Dedifferentiated amniotic fluid mesenchymal stem cell (primary cell): ENCODE results near the gene PYDC2.

Experiments
- DNase-seq: peaks from one replicate; pipeline ENCODE4 v3.0.0-alpha.2; 2016; ENCODE audit errors: extremely low spot score

Gene PYDC2

DNA sequence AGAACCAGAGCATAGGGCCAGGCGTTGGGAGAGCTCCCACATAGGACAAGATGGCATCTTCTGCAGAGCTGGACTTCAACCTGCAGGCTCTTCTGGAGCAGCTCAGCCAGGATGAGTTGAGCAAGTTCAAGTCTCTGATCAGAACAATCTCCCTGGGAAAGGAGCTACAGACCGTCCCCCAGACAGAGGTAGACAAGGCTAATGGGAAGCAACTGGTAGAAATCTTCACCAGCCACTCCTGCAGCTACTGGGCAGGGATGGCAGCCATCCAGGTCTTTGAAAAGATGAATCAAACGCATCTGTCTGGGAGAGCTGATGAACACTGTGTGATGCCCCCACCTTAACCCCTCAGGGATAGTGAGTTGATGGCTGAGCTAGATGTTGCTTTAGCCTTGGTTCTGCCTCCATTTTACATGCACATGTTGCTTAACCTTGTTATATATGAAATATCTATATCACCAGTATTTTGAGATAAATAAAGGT, at the start of gene PYDC2:
TSS of gene PYDC2 (plus strand) at position 51 of the 483 bp plus-strand sequence. CDS start at position 51, 0 bp downstream.
- no peak for DNase-seq

DNA sequence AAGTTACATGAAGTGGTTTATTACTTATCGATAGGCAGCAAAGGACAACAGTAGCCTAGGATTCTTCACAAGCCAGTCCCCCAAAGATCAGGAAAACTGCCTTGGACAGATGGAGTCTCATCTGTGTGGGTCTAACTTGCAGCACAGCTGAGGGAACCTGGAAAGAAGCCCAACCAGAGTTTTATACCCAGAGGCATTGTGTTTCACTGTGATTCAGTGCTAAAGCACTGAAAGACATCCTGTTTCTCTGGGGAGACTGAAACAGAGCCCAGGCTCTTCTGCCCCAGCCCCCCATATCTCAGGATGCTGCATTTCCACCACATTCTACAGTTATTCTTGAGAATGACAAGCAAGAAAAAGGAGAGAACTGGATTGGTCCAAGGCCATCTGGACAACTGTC, 48.2 kb upstream of the PYDC2 start:
- DNase-seq, result peak; percentile 71

DNA sequence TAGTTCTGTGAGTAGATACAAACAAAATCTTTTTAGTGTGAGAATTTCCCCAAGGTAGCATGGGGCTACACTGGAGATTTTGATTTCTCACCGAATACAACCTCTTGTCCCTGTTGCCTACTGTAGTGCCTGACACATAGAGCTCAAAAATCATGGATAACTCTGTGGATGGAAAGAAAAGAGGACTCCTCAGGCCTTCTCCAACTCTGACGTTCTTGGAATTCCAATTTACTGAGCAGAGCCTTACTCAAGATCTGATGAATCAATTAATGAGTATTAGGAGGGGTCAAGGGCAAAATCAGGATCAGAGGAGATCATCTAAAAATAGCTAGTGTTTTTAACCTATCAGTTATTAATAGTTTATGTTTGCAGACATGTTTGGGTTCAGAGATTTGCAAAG, 46.7 kb upstream of the PYDC2 start:
- DNase-seq, result no peak

DNA sequence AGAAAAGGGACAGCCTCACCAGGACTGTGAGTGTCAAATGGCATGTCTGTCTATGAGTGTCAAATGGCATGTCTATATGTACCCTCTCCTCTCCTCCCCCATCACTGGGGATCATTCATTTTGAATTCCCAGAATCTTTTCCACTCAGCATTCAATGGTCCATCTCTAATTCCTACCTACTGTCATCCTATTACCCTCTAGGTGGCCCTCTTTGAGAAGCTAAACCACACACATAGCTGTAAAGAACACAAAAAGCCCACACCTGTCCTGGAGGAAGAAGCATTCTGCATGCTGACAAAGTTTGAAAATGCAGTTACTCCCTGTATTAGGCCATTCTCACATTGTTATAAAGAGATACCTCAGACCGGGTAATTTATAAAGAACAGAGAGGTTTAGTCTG, 46.2 kb upstream of the PYDC2 start:
- DNase-seq, result no peak

DNA sequence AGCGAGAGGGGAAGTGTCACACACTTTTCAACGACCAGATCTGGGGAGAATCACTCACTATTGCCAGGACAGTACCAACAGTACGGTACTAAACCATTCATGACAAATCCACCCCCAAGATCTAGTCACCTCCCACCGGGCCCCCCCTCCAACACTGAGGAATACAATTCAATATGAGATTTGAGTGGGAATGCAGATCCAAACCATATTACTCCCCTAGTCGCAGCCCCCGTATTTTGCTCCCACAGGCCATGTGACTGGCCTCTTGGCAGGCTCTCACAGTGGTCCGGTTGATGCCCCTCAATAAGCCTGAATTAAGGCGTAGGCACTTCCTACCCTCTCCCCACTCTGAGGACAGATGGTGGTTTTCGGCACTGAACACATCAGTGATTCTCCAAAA, 45.4 kb upstream of the PYDC2 start:
- no peak for DNase-seq

DNA sequence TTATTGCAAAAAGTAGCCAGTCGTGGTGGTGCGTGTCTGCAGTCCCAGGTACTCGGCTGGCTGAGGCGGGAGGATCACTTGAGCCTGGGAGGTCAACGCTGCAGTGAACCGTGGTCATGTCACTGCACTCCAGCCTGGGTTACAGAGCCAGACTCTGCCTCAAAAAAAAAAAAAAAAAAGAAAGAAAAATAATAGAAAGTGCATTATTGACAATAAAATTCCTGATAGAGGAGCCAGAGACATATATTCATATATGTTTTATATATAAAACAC, 43.6 kb upstream of the PYDC2 start:
- DNase-seq, result no peak

DNA sequence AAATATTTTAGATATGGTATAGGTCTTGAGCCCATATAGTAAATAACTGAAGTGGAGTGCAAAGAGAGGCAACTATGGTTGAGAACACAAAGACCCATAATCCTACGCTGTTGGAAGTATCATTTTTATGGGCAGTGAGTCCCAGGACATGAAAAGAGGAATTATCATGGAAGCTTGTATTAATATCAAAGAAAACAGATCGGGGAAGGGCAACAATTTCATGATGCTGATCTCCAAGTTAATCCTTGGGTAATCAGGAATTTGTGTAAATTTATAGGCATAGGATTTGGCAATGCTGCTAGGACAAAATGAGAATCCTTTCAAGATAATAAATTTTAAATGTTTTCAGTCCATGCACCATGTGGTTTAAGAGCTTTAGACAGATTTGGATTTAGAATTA, 40.2 kb upstream of the PYDC2 start:
- no peak for DNase-seq

DNA sequence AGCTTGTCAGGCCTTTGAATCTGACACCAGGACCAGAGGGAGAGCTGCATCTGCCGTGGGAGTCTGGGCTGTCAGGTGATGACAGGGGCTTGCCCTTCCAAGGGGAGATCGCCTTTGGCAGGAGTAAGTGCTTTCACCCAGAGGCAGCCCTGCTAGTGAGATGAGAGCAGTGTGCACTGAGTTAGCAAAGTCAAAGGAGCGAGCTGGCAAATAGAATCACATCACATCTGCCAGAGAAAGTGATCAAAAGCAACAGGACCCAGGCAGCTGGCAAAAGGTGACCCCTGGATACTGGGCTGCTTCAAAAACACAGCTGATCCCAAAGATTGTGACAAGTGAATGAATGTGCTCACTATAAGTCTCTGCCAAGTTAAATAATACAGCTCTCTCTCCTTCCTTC, 36.1 kb upstream of the PYDC2 start:
- no peak for DNase-seq

DNA sequence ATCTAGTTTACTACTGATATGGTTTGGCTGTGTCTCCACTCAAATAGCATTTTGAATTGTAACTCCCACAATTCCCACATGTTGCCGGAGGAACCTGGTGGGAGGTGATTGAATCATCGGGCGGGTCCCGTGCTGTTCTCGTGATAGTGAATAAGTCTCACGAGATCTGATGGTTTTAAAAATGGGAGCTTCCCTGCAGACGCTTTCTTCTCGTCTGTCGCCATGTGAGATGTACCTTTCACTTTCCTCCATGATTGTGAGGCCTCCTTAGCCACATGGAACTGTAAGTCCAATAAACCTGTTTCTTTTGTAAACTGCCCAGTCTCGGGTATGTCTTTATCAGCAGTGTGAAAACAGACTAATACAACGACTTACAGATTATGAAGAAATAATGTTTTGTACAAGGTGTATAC, 35.6 kb upstream of the PYDC2 start:
- DNase-seq, result no peak

DNA sequence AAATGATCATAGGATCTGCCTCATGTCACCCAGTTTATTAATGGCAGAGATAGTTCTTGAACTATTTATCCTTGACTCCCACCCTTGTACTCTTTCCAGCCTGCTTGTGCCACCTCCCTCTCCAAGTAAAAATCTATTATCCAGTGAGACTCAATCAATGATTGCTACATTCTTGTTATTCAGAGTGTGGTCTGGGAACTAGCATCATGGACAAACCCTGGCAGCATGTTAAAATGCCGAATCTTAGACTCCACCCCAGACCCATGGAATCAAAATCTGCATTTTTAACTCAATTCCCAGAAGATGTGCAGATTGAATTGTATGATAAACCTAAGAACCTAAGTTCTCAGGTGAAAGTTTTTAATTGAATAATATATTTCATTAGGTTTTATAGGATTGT, 34.7 kb upstream of the PYDC2 start:
- no peak for DNase-seq

DNA sequence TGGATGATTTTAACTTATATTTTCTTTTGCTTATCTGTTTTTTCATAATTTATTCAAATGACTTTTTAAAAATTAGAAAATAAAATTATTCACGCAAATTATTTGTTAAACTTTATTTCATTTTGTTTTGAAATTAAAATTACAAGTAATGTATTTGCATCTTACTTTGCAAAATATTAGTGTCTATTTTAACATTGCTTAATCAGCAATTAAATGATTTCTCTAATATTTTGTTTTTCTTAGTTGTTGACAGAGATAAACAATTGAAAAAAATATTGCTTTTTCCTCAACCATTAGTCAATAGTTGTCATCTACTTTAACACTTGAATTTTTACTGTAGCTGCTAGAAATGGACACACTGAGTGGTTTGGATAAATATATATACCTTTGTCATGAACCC, 32.8 kb upstream of the PYDC2 start:
- no peak for DNase-seq

DNA sequence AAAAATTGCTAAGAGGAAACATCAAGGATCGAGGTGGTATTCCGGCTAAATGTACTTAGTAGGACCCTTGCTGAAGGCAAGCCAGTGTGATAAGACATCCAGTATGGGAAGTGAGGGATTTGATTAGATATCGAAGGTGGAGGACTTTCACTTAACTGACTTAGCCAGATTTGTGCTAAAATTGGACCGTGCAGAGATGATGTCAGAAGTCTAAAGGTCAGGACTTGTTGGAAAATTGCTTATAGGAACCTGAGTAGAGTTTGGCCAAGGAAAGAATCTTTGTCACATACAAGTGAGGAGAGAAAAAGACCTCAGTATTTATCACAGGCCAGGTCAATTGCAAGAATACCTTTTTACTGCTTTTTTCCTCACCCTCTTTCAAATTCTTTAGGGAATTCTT, 30.9 kb upstream of the PYDC2 start:
- no peak for DNase-seq

DNA sequence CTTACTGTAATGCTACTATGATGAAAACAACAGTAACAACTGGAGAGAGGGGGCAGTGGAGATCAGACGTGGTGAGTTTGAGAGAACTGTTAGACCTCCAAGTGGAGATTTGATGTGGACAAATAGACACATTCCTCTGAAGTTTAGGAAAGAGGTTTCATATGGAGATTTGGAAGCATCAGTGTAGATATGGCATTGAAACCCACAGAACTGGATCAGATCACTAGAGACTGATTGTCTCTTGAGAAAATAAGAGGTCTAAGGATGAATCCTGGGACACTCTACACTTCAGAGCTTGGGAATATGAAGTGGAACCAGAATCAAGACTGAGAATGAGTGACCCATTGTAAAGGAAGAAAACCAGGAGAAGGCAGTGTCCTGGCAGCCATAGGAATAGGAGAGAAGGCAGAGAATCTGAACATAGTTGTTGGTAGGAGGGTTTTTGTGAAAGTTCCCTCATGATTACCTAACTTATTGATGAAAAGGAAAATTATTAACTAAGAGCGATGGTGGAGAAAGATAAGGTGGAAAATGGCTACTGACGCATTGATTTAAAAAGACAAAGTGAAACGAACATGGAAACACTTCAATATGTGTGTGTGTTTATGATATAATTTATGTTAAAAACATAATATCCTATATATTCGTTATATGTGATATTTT, 29.7 kb upstream of the PYDC2 start:
- DNase-seq, result no peak

DNA sequence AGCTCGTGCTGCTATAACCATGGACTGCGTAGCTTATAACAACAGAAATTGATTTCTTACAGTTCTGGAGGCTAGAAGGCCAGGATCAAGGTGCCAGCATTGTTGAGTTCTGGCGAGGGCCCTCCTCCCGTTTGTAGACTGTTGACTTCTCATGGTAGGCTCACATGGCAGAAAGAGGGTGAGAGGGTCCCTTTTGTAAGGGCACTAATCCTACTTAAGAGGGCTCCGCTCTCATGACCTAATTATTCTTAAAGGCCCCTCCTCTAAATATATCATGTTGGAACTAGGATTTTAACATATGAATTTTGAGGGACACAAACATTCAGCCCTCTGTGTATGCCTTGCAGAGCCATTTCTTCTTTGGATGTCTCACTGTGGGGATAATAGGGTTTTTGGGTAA, 28.8 kb upstream of the PYDC2 start:
- DNase-seq, result no peak

DNA sequence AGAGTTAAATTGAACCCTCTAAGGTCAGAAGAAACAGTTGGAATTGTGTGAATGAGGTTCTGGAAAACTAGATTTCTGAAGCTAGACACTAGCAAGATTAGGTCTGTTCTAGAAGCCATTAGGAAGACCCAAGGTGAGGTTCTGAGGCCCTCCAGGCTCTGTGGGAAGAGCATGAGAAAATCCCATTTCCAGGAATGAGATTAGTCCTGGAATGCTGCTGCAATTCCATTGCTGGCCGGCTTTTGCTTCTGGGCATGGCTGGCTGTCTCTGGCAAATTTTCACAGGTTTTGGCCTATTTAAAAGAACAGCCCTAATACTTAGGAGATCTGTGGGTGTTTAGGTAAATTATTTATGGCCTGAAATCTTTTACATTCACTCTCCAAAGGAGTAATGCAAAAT, 26.9 kb upstream of the PYDC2 start:
- DNase-seq, result no peak

DNA sequence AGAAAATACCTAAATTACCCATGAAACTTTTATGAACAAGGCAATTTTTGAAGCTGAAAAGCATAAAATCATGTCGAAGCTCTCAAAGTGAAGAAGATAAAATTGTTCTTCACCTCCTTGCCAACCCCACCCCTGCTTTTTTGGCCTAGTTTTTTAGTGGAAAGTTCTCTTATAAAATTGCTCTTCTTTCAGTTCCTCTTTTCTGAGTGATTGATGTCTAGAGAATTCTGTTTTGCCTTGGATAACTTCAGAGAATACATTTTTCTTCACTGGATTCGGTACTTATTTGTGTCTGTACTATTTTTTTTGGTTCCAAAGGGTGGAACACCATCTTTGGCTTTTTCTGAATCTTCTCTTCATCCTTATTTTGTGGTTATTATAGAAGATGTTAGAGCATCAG, 25.0 kb upstream of the PYDC2 start:
- no peak for DNase-seq

DNA sequence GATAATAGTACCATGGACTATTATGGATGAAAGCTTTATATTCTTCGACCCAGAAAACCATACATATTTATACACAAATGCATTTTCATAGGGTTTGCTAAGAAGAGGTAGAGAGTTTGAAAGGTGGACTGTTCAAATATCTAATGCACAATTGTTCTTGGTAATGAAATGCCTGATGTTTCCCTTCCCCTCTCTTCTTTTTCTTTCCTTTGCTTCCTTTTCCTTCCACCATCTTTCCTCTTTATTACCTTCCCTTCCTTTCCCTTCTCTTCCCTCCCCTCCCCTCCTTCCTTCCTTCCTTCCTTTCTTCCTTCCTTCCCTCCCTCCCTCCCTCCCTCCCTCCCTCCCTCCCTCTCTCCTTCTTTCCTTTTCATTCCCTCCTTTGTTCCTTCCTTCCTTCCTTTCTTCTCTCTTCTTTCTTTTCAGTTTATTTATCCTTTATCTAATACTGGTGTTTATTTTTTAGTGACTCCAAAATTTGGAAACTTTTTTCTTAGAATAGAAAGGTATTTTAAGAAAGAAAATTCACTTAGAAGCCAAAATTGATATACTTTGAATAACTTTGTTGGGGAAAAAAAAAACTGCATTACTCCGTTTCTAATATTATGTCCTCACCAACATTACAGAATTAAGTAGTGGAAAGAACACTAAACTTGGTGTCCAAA, 22.7 kb upstream of the PYDC2 start:
- DNase-seq, result no peak

DNA sequence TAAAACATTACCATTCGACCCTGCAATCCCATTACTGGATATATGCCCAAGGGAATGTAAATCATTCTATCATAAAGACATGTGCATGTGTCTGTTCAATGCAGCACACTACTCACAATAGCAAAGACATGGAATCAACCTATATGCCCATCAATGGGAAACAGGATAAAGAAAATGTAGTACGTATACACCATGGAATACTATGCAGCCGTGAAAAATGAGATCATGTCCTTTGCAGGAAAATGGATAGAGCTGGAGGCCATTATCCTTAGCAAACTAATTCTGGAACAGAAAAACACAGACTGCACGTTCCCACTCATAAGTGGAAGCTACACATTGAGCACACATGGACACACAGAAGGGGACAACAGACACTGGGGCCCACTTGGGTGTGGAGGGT, 20.4 kb upstream of the PYDC2 start:
- DNase-seq, result no peak

DNA sequence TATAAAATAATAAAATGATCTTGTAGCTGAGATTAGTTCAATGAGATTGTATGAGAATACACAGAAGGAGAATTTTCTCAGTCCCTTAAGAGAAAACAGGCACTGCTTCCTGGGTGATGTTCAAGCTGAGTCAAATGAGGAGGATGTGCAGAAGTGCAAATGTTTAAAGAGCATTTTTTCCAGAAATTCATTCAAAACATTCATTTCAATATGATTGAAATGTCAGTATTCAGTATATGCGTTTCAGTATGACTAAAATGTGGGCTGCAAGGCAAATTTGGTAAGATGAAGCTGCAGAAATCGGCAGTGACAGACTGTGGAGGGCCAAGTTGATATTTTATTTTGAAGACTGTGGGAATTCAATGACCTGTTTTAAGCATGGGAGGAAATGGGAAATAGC, 19.3 kb upstream of the PYDC2 start:
- no peak for DNase-seq

DNA sequence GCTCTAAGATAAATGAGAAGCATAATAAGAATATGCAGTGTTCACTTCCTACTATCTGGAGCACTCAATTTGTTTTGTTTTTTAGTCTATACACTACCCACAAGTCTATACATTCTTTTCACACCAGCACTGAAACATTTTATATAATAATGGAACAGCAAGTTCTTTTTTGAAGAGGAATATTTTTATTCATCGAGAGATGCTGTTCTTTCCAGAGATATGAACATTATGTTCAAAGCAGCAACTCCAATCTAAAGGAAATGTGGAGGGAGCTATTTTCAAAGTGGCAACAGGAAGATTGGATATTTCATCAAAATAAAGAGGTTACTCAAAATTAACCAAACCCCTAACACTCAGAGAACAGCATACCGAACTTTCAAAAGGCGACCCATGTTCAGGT, 16.4 kb upstream of the PYDC2 start:
- no peak for DNase-seq

DNA sequence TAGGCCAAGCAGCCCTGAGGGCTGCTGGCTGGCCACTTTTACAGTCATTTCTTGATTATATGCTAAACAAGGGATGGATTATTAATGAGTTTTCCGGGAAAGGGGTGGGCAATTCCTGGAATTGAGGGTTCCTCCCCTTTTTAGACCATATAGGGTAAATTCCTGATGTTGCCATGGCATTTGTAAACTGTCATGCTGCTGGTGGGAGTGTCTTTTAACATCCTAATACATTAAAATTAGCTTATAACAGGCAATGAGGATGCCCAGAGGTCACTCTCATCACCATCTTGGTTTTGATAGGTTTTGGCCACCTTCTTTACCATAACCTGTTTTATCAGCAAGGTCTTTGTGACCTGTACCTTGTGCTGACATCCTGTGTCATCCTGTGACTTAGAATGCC, 11.7 kb upstream of the PYDC2 start:
- DNase-seq, result no peak

DNA sequence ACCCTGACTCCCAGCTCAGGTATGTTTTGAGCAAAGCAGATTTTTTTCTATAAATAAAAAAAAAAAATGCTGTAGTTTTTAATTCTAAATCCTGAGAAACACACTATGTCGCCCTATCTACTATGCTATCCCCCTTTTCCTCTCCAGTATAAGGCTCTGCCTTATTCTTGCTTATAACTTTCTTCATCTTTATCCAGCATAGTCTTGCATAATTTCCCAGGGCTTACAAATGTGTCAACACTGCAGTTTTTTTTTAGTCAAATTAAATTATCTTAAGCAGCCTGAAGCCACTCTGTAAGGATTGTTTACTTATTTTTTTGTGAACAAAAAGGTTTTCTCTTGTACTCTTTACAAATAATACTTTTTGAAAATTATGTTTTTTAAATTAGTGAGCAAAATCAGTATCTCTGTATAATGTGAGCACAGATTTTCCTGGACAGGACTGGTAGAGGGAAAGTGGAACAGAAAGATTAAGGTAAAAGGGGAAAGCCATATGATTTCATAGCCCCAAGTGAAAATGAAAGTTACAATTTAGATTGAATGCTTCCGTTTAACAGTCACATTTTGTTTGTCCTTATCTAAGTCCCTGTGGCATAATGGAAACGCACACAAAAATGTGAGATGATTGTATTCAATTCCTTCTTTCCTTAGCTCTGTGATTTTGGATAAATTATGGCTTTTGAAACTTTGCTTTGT, 5.6 kb upstream of the PYDC2 start:
- no peak for DNase-seq

DNA sequence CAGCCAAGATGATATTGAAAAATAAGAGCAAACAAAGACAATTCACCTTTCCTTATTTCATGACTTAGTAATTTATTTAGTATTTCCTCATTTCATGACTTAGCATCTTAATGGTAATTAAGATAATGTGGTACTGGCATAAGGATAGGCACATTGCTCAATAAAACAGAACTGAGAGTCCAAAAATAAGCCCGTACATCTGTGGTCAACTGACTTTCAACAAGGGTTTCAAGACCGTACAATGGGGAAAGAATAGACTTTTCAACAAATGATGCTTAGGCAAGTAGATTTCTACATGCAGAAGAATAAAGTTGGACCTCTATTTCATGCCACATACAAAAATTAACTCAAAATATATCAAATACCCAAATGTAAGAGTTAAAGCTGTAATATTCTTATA, 603 bp upstream of the PYDC2 start:
- DNase-seq, result no peak
